ENCODE measurements around the gene RPL22. TPM values are rescaled to one million over a fixed set of nuclear protein-coding genes. Genes with fewer than 3 reads are reported as not detected.

Gene RPL22
- polyA plus RNA-seq, 3 donors, result 62.6 to 97.2 (median 65.6) TPM

DNA sequence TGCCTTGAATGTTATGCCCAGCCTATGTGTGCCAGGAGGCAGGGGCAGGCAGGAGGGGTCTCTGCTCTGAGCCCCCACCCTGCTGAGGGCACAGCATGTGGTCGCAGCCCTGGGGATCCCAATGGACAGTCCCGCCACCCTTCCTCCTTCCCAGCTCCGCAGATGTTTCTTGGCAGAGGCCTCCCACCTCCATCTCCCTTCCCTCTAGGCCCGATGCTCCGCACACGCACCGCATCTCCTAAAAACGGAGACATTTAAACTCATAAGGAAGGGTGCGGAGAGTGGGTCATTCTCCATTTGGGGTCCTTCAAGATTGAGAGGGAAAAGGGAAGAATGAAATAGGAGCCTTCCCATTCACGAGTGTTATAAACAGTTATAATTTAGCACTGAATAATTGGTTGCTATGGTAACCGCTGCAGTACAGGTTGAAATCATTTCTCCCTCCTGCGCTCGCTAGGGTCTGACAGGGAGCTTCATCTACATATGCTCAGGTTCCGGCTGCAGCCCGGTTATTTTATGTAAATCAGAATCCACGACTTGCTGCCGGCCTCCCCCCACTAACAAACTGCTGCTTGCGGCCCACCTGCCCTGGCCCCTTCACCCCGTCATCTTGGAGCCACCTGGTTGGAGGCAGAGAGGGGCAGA lies 35.3 kb downstream of the RPL22 start:
- Histone ChIP-seq H3K9me3 (replicated peaks in 1 of 2; ENCODE audit: control insufficient read depth in 1 of 2, insufficient read depth in 1 of 2, low read length in 2 of 2) (no peaks in the 10 kb centered on the region), H3K4me2 (replicated peaks; ENCODE audit: extremely low read depth, low read length, poor library complexity, severe bottlenecking) (no peak overlapping the region), H3K4me1 (ENCODE audit: control insufficient read depth in 1 of 2, insufficient read depth in 2 of 2, low read length in 2 of 2) (no peaks in the 10 kb centered on the region), H3K79me2 (ENCODE audit: insufficient read depth, low read length) (no peaks in the 10 kb centered on the region), H3K36me3 (replicated peaks in 1 of 2; ENCODE audit: control insufficient read depth in 1 of 2, insufficient read depth in 2 of 2, low read length in 2 of 2) (no peaks in the 10 kb centered on the region), H3K27ac (ENCODE audit: low read depth in 1 of 2, low read length in 2 of 2) (no peak overlapping the region), H3K27me3 (ENCODE audit: control insufficient read depth in 2 of 2, insufficient read depth in 2 of 2, low read length in 2 of 2) (no peaks in the 10 kb centered on the region), H4K20me1 (ENCODE audit: insufficient read depth, low read length) (no peaks in the 10 kb centered on the region), H2AFZ (ENCODE audit: insufficient read depth, low read depth, low read length, poor library complexity, severe bottlenecking) (no peak overlapping the region), H3K4me3 (replicated peaks in 1 of 3; ENCODE audit: low read depth in 2 of 3, low read length in 3 of 3) (no peak overlapping the region), H3K9ac (ENCODE audit: insufficient read depth, low read length, poor library complexity, severe bottlenecking) (no peak overlapping the region)
- H3K4me1 Mint-ChIP-seq, result no peaks in the 10 kb centered on the region
- no peak for TF ChIP-seq CTCF (IDR thresholded peaks at IDR 0.05)
- H3K27ac Mint-ChIP-seq, result no peak overlapping the region
- H3K9me3 Mint-ChIP-seq, result no peaks in the 10 kb centered on the region
- intact Hi-C loops (cut with micrococcal nuclease), result no loop called here
- H3K36me3 Mint-ChIP-seq, result no peaks in the 10 kb centered on the region
- H3K4me3 Mint-ChIP-seq, result no peak overlapping the region
- DNase-seq, result no peak
- peaks cover 14 to 41% (median 24%) of the 10 kb centered on the region in 3 donors for H3K27me3 Mint-ChIP-seq (ENCODE audit: low read depth in 3 of 3)
- 85% methylated on average over 6 of the region's 19 CpGs for WGBS (ENCODE audit: insufficient coverage)

DNA sequence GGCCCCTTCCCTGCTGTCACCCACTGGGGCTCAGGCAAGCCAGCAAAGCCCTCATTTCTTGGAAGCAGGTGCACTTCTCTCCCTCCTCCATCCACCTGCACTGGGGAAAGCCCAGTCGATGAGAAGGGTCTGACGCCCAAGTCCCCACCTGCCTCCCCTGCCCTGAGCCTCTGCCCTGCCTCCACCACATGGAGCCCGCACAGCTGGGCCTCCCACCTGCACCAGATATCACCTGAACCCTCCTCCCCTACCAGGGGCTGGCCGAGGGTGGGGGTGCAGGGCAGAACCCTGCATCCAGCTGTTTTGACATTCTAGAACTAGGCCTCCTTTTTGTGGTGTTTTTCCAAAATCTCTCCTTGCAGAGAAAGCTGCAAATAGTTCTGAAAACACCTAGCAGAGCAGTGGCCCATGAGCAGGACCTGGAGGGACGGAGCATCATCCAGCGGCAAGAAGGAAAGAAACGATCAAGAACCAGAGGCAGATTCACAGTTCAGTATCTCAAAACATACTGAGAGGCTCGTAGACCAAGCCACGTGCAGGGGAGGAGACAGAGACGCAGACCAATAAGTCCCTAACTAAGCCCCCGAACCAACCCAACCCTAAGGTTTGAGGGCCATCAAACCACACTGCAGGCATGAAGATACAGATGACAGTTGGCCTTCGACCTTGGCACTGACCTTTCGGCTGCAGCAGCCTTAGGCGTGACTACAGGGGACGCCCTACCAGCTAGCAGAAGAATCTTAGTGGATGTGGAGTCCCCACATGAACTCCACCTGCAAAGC lies 36.0 kb downstream of the RPL22 start:
- Histone ChIP-seq H2AFZ (ENCODE audit: insufficient read depth, low read depth, low read length, poor library complexity, severe bottlenecking) (no peak overlapping the region), H3K9me3 (replicated peaks in 1 of 2; ENCODE audit: control insufficient read depth in 1 of 2, insufficient read depth in 1 of 2, low read length in 2 of 2) (no peaks in the 10 kb centered on the region), H3K79me2 (ENCODE audit: insufficient read depth, low read length) (no peaks in the 10 kb centered on the region), H3K36me3 (replicated peaks in 1 of 2; ENCODE audit: control insufficient read depth in 1 of 2, insufficient read depth in 2 of 2, low read length in 2 of 2) (no peaks in the 10 kb centered on the region), H4K20me1 (ENCODE audit: insufficient read depth, low read length) (no peaks in the 10 kb centered on the region), H3K27ac (ENCODE audit: low read depth in 1 of 2, low read length in 2 of 2) (no peak overlapping the region), H3K9ac (ENCODE audit: insufficient read depth, low read length, poor library complexity, severe bottlenecking) (no peak overlapping the region), H3K27me3 (ENCODE audit: control insufficient read depth in 2 of 2, insufficient read depth in 2 of 2, low read length in 2 of 2) (no peaks in the 10 kb centered on the region), H3K4me1 (ENCODE audit: control insufficient read depth in 1 of 2, insufficient read depth in 2 of 2, low read length in 2 of 2) (no peaks in the 10 kb centered on the region), H3K4me2 (replicated peaks; ENCODE audit: extremely low read depth, low read length, poor library complexity, severe bottlenecking) (no peak overlapping the region), H3K4me3 (replicated peaks in 1 of 3; ENCODE audit: low read depth in 2 of 3, low read length in 3 of 3) (no peak overlapping the region)
- no peaks in the 10 kb centered on the region for H3K9me3 Mint-ChIP-seq
- no peak for TF ChIP-seq CTCF (IDR thresholded peaks at IDR 0.05)
- peaks cover 15 to 36% (median 24%) of the 10 kb centered on the region in 3 donors for H3K27me3 Mint-ChIP-seq (ENCODE audit: low read depth in 3 of 3)
- intact Hi-C loops (cut with micrococcal nuclease), result no loop called here
- no peak for DNase-seq
- no peaks in the 10 kb centered on the region for H3K4me1 Mint-ChIP-seq
- no peak overlapping the region for H3K4me3 Mint-ChIP-seq
- H3K27ac Mint-ChIP-seq, result no peak overlapping the region
- no peaks in the 10 kb centered on the region for H3K36me3 Mint-ChIP-seq
- WGBS (ENCODE audit: insufficient coverage), result 93% methylated on average over 12 of the region's 15 CpGs
